ENCODE measurements around the gene ARHGAP15.

Gene ARHGAP15

DNA sequence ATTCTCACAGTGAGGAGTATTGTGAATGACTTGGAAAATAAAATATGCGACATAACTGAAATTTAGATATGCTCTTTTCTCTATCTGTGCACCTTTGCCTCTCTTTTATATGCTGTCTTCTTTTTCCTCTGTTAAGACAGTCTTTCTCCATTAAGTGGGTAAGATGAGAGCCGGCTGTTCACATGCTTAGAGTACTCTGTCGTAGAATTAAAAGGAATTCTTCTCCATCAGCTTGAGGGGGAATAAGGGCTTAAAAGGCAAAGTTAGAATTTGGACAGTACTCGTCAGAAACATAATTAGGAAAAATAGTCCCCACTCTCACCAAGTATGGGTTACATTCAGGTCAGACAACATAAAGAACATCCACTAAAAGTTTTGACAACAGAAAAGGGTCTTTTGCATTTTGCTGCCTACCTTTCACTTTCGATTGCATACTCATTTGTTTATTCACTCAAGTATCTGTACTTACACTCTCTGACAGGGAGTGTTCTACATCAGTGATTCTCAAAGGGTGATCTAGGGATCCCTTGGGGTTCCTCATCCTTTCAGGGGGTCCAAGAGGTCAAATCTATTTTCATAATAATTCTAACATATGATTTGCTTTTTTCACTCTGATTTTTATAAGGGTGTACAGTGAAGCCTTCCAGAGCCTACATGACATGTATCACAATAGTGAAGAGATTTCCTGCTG is 48.0 kb downstream of the ARHGAP15 start:
- no peak for TF ChIP-seq CREB1 (IDR thresholded peaks at IDR 0.05; ENCODE audit: low read depth)

DNA sequence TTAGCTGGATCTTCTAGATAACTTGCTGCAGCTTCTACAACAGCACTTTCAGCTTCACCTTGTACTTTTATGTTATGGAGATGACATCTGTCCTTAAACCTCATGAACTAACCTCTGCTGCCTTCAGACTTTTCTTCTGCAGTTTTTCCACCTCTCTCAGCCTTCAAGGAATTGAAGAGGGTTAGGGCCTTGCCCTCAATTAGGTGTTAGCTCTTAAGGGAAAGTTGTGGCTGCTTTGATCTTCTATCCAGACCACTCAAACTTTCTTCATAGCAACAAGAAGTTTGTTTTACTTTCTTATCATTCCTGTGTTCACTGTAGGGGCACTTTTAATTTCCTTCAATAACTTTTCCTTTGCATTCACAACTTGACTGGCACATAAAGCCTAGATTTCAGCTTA is 52.3 kb downstream of the ARHGAP15 start:
- no peak for TF ChIP-seq RAD21 (IDR thresholded peaks at IDR 0.05; ENCODE audit: low read depth)
- no peak for TF ChIP-seq EP300 (IDR thresholded peaks at IDR 0.05; ENCODE audit: borderline replicate concordance)
- no peak for TF ChIP-seq TAF1 (IDR thresholded peaks at IDR 0.05; ENCODE audit: low read depth)
- TF ChIP-seq, protein P1, sequence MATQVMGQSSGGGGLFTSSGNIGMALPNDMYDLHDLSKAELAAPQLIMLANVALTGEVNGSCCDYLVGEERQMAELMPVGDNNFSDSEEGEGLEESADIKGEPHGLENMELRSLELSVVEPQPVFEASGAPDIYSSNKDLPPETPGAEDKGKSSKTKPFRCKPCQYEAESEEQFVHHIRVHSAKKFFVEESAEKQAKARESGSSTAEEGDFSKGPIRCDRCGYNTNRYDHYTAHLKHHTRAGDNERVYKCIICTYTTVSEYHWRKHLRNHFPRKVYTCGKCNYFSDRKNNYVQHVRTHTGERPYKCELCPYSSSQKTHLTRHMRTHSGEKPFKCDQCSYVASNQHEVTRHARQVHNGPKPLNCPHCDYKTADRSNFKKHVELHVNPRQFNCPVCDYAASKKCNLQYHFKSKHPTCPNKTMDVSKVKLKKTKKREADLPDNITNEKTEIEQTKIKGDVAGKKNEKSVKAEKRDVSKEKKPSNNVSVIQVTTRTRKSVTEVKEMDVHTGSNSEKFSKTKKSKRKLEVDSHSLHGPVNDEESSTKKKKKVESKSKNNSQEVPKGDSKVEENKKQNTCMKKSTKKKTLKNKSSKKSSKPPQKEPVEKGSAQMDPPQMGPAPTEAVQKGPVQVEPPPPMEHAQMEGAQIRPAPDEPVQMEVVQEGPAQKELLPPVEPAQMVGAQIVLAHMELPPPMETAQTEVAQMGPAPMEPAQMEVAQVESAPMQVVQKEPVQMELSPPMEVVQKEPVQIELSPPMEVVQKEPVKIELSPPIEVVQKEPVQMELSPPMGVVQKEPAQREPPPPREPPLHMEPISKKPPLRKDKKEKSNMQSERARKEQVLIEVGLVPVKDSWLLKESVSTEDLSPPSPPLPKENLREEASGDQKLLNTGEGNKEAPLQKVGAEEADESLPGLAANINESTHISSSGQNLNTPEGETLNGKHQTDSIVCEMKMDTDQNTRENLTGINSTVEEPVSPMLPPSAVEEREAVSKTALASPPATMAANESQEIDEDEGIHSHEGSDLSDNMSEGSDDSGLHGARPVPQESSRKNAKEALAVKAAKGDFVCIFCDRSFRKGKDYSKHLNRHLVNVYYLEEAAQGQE (IDR thresholded peaks at IDR 0.05; ENCODE audit: low read depth), result no peak
- TF ChIP-seq, protein P2, sequence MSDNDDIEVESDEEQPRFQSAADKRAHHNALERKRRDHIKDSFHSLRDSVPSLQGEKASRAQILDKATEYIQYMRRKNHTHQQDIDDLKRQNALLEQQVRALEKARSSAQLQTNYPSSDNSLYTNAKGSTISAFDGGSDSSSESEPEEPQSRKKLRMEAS (IDR thresholded peaks at IDR 0.05), result no peak
- TF ChIP-seq ZBTB7A (IDR thresholded peaks at IDR 0.05; ENCODE audit: low read depth), result no peak
- no peak for TF ChIP-seq EGR1 (IDR thresholded peaks at IDR 0.05)
- no peak for TF ChIP-seq CREB1 (IDR thresholded peaks at IDR 0.05; ENCODE audit: low read depth)
- no peak for TF ChIP-seq YY1 (IDR thresholded peaks at IDR 0.05; ENCODE audit: low read depth)
- TF ChIP-seq FOXM1 (IDR thresholded peaks at IDR 0.05; ENCODE audit: borderline replicate concordance, low read depth), result no peak
- TF ChIP-seq CEBPB (IDR thresholded peaks at IDR 0.05), result no peak
- no peak for TF ChIP-seq TCF12 (IDR thresholded peaks at IDR 0.05; ENCODE audit: low read depth)
- TF ChIP-seq TEAD4 (IDR thresholded peaks at IDR 0.05), result no peak
- TF ChIP-seq NFIC (IDR thresholded peaks at IDR 0.05), result no peak
- TF ChIP-seq, protein P3, sequence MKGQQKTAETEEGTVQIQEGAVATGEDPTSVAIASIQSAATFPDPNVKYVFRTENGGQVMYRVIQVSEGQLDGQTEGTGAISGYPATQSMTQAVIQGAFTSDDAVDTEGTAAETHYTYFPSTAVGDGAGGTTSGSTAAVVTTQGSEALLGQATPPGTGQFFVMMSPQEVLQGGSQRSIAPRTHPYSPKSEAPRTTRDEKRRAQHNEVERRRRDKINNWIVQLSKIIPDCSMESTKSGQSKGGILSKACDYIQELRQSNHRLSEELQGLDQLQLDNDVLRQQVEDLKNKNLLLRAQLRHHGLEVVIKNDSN (IDR thresholded peaks at IDR 0.05), result no peak

DNA sequence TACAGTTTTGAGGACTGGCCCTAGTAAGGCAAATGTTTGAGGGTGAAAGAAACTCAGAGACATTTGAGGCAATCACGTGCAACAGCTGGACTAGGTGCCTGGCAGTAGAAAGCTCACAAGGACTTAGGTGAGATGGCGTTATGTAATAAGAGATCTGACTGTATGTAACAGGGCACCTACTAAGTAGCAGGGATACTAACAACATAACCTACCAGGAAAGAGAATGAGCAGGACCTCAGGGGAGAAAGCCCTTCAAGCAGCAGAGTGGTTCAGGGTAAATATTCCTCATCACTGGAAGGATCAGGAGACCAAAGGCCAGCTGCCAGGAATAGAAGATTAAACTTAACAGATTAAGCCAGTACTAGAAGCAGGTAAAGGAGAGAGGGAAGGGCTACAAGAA is 53.4 kb downstream of the ARHGAP15 start:
- TF ChIP-seq TCF12 (IDR thresholded peaks at IDR 0.05; ENCODE audit: low read depth) (no peak), CREB1 (IDR thresholded peaks at IDR 0.05; ENCODE audit: low read depth) (no peak), FOXM1 (IDR thresholded peaks at IDR 0.05; ENCODE audit: borderline replicate concordance, low read depth) (no peak), EP300 (IDR thresholded peaks at IDR 0.05; ENCODE audit: borderline replicate concordance) (no peak), TEAD4 (IDR thresholded peaks at IDR 0.05) (no peak)
- TF ChIP-seq, protein P1 (IDR thresholded peaks at IDR 0.05; ENCODE audit: low read depth), result no peak

DNA sequence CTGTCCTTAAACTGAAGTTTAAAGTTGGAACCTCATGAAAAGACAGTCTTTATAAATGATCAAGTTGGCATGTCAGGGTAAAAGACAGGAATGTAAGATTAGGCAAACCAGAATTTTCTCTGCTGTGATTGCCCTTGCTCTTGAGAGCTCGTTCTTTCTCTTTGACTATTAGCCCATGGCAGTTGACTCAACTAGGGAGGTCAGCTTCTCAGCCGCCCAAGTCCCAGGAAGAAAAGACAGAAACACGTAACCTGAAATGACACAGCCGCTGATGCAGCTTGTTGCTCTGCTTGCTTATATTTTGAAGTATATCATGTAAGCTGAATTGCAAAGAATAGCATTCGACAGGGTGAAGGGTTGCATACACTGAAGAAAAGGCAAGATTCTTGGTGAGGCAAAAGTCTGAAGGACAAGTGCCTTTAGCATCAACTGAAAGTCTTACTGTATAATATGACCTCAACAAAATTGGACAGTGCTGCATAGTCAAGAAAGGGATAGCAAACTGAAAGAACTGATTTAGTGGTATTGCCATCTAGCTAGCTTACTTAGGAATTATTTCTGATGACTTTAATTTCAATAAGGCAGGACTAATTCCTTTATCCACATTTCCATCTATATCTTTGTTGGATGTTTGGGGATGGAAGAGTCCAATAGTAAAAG is 54.7 kb downstream of the ARHGAP15 start:
- TF ChIP-seq RAD21 (IDR thresholded peaks at IDR 0.05; ENCODE audit: low read depth), result no peak
- TF ChIP-seq CEBPB (IDR thresholded peaks at IDR 0.05), result no peak
- TF ChIP-seq, protein P1 (IDR thresholded peaks at IDR 0.05; ENCODE audit: low read depth), result no peak
- TF ChIP-seq EP300 (IDR thresholded peaks at IDR 0.05; ENCODE audit: borderline replicate concordance), result no peak
- no peak for TF ChIP-seq TCF12 (IDR thresholded peaks at IDR 0.05; ENCODE audit: low read depth)
- no peak for TF ChIP-seq ZBTB7A (IDR thresholded peaks at IDR 0.05; ENCODE audit: low read depth)
- no peak for TF ChIP-seq TAF1 (IDR thresholded peaks at IDR 0.05; ENCODE audit: low read depth)
- no peak for TF ChIP-seq FOXM1 (IDR thresholded peaks at IDR 0.05; ENCODE audit: borderline replicate concordance, low read depth)
- no peak for TF ChIP-seq EGR1 (IDR thresholded peaks at IDR 0.05)

DNA sequence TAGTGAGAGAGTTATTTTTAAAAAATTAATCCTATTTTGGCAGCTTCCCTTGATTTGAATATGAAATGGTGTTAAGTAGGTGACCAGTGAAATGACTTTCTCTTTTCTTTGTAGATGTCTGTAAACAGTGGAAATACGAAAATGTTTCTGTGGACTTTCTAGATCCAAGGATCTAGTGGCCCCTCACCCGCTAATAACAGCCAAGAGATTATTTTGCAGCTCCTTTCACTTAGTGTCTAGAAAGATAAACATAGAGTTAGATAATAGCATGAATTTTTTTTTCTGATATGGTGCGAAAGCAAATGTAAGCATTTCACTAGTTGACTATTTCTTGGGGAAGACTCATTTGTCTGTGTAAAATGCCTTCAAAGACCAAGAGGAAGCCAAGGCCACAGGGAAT is 57.7 kb downstream of the ARHGAP15 start:
- TF ChIP-seq, protein P1 (IDR thresholded peaks at IDR 0.05; ENCODE audit: low read depth), result no peak
- TF ChIP-seq EGR1 (IDR thresholded peaks at IDR 0.05) (no peak), CEBPB (IDR thresholded peaks at IDR 0.05) (no peak), RAD21 (IDR thresholded peaks at IDR 0.05; ENCODE audit: low read depth) (no peak), TCF12 (IDR thresholded peaks at IDR 0.05; ENCODE audit: low read depth) (no peak), NFIC (IDR thresholded peaks at IDR 0.05) (no peak), CREB1 (IDR thresholded peaks at IDR 0.05; ENCODE audit: low read depth) (no peak), ZBTB7A (IDR thresholded peaks at IDR 0.05; ENCODE audit: low read depth) (no peak), TEAD4 (IDR thresholded peaks at IDR 0.05) (no peak), FOXM1 (IDR thresholded peaks at IDR 0.05; ENCODE audit: borderline replicate concordance, low read depth) (no peak), YY1 (IDR thresholded peaks at IDR 0.05; ENCODE audit: low read depth) (no peak), TAF1 (IDR thresholded peaks at IDR 0.05; ENCODE audit: low read depth) (no peak), EP300 (IDR thresholded peaks at IDR 0.05; ENCODE audit: borderline replicate concordance) (no peak)
- TF ChIP-seq, protein P2 (IDR thresholded peaks at IDR 0.05), result no peak
- TF ChIP-seq, protein P3 (IDR thresholded peaks at IDR 0.05), result no peak

All from Ishikawa (cell line).